DMS153 treated with DMSO at 0.1 percent for 48 hours (cell line): Measurements from ENCODE around the gene DCLRE1C.
"Not testable (repeated sequence)": the region's sequence is repeated elsewhere in the genome, so short reads cannot be mapped to it uniquely, and the experiment has no call there.

ENCODE experiments used
- DNase-seq: peaks from one replicate; lab custom pipeline; 2025; ENCODE audit not compliant: unreplicated experiment; lab: John Stamatoyannopoulos, UW

Gene DCLRE1C

GRCh38 chr10:14947268-14947667 lies 6.6 kb downstream of the DCLRE1C start:
- DNase-seq, result no peak

DNA sequence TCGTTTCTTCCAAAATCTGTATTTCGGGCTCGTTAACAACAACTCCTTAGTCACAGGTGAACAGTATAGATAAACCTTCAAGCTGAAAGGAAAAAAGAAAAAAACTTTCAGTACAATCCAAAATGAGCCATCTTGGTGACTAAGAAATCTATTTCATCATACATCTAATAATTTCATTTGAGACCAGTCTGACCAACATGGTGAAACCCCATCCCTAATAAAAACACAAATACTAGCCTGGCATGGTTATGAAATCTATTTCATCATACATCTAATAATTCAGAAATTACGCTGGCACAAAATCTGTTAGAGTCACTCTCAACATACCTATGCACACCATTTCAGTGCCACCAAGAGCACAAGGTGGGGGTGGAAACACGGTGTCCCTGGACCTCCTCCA lies 8.8 kb downstream of the DCLRE1C start:
- DNase-seq, result no peak

GRCh38 chr10:14942950-14943338 lies 11.0 kb downstream of the DCLRE1C start:
- not testable (repeated sequence) for DNase-seq

DNA sequence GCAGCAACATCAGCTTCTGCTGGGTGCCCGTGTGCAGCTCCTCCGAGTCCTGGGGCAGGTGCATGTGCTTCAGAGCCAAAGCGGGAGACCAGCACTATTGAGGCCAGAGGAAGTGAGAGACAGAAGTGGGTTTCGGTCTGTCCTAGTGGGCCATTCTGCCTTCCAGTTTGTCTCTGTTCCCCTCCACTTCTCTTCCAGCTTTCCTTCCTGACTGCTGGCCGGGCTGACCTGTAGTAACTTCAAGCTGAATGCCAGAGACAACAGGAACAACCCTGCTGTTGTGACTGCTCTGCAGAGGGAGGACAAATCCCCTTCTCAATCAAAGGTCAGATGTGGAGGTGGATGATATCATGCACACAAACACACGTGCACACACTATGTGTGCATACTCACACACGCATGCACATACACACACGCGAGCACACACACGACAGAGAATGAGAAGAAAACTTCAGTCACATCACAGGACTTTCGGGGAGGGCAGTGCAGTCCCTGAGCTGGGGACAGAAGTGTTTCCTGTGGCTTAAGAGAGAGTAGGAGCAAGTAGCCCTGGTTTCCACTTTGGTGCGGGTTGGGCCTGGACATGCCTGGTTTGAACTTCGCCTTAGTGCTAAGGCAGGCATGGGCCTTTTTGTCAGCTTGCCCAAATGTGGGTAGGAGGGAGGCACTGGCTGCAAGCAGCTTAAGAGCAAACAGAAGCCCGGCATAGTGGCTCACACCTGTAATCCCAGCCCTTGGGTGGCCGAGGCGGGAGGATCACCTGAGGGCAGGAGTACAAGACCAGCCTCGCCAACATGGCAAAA lies 11.5 kb downstream of the DCLRE1C start:
- not testable (repeated sequence) for DNase-seq

GRCh38 chr10:14938971-14939370 lies 14.9 kb downstream of the DCLRE1C start:
- DNase-seq, result not testable (repeated sequence)

GRCh38 chr10:14936584-14936983 lies 17.3 kb downstream of the DCLRE1C start:
- no peak for DNase-seq

- no peak for DNase-seq
These were observed 23.3 kb downstream of the DCLRE1C start for GRCh38 chr10:14930610-14931009.

- DNase-seq, result no peak
These were observed 27.0 kb downstream of the DCLRE1C start for GRCh38 chr10:14926722-14927416.

GRCh38 chr10:14926061-14926470 lies 27.8 kb downstream of the DCLRE1C start:
- no peak for DNase-seq

GRCh38 chr10:14925268-14925667 lies 28.6 kb downstream of the DCLRE1C start:
- no peak for DNase-seq

GRCh38 chr10:14924013-14924412 lies 29.9 kb downstream of the DCLRE1C start:
- DNase-seq, result no peak

DNA sequence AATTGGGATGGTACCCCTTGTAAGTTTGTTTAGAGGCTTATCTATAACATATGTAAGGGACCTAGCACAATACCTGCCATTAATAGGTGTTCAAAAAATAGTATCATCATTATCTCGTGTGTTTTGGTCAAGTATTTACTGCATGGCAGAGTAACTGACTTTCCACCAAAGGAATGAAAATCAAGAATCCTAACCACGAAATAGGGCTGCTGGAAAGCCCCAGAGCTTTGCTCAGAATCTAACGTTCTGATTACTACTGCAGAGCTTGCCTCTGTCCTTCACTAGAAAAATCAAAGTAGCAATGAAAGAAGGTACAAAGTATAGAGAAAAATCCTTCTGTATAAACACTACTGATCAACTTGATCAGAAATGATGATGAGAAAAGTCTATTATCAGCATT lies 34.9 kb downstream of the DCLRE1C start:
- no peak for DNase-seq

DNA sequence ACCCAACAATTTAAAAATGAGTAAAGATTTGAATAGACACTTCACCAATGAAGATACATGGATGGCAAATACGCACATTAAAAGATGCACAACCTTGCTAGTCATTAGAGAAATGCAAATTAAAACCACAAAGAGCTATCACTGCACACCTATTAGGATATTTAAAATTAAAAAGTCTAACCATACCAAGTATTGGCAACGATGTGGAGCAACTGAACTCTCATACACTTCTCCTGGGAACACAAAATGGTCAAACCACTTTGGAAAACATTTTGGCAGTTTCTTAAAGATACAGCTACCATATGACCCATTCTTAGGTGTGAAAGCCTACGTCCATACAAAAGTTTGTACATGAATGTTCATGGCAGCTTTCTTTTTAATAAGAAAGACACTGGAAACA lies 36.1 kb downstream of the DCLRE1C start:
- no peak for DNase-seq

DNA sequence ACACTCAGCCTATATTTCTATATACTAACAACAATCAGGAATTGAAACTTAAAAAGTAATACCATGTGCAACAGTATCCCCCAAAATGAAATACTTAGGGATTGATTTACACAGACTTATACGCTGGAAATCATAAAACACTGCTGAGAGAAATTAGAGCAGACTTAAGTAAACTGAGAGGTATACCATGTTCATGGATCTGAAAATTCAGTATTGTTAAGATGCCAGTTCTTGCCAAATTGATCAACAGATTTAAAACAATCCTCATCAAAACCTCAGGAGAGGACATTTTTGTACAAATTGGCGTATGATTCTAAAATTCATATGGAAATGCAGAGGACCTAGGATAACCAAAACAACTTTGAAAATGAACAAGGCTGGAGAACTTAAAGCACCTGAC lies 37.3 kb downstream of the DCLRE1C start:
- no peak for DNase-seq

GRCh38 chr10:14911801-14912200 lies 42.1 kb downstream of the DCLRE1C start:
- no peak for DNase-seq

GRCh38 chr10:14910953-14911352 lies 42.9 kb downstream of the DCLRE1C start:
- DNase-seq, result no peak

GRCh38 chr10:14909101-14909500 lies 44.8 kb downstream of the DCLRE1C start:
- DNase-seq, result no peak

DNA sequence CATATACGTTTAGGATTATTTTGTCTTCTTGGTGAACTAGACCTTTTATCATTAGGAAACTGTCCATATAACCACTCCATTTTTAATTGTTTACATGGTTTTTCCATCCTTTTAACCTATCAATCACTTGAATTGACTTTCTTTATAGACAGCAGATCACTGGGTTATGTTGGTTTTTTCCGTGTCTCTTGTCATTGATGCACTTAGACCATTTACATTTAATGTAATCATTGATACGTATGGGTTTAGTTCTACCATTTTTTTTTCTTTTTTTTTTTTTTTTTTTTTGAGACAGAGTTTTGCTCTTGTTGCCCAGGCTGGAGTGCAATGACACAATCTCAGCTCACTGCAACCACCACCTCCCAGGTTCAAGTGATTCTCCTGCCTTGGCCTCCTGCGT lies 46.3 kb downstream of the DCLRE1C start:
- DNase-seq, result not testable (repeated sequence)

DNA sequence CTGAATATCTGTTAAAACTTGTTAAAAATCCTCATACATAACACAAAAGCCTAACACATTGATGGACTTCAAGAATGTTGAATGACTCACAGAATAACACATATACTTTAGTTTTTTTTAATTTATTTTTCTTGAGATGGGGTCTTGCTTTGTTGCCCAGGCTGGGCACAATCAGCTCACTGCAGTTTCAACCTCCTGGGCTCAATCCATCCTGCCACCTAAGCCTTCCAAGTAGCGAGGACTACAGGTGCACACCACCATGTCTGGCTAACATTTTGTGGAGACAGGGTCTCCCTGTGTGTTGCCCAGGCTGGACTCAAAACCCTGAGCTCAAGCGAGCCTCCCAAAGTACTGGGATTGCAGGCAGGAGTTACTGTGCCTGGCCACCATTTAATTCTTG lies 47.1 kb downstream of the DCLRE1C start:
- no peak for DNase-seq

DNA sequence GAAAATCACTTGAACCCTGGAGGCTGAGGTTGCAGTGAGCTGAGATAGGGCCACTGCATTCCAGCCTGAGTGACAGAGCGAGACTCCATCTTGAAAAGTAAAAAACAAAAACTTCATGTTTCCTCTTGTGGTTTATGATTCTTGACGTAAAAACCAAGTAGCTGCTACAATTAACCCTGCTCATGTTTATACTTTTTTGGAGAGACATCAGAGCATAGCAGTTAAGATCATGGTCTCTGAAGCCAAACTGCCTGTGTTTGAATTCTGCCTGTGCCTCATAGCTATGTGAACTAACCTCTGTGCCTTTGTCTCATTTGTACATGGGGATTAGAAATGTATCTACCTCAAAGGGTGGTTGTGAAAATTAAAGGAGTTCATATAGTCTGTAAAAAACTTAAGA lies 48.0 kb downstream of the DCLRE1C start:
- DNase-seq, result no peak

DNA sequence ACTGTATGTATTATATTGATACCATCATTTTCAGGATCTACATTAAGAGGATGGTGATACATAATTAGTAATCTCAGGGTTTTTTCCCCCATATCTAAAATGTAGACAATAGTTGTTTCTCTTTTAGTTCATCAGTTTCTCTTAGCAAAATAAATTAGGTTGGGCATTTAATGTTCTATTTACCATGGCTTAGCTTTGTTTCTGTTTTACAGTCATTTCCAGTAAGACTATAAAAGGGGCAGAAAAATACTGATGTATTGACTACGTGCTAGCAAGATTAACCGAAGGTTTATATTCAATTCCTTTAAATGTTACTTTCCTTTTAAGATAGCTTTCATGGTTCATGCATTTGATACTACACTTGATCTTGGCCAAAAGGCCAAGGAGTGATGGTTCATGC lies 49.0 kb downstream of the DCLRE1C start:
- no peak for DNase-seq

- DNase-seq, result no peak
These were observed 49.6 kb downstream of the DCLRE1C start for GRCh38 chr10:14904316-14904732.
